Right ventricle myocardium superior (tissue), 1 donor: Measurements from ENCODE around the gene CSNK1A1. TPM values are rescaled to one million over a fixed set of nuclear protein-coding genes. Genes with fewer than 3 reads are reported as not detected.
"Not testable (repeated sequence)": the region's sequence is repeated elsewhere in the genome, so short reads cannot be mapped to it uniquely, and the experiment has no call there.

Experiments used
- ATAC-seq: fragments of 200-7000 bp; cut with Tn5 transposase; one replicate; pipeline ENCODE4 v1.9.1; 2020; ENCODE audit warnings: mild to moderate bottlenecking; ENCODE audit not compliant: poor library complexity
- DNase-seq: peaks from one replicate; pipeline ENCODE4 v3.0.0-alpha.2; 2020
- intact Hi-C: fragments of 100-400 bp; cut with DNase I; formaldehyde crosslinking; loops from one replicate; pipeline ENCODE4 v1.11.2; 2022
- total RNA-seq: library from RNA; stranded (reverse); fragmentation: NEBNext Ultra II Directional; extraction: Animal tissue kit (Norgen Biotek cat#: 25700); gene quantifications from one replicate; pipeline ENCODE4 v1.2.1, GENCODE V29; 2021
- donor health status: DM: no; HTN: yes; CAD: no; lungs with severe emphysema.

Gene CSNK1A1
- total RNA-seq, 1 donor from 2014 or later: 191 TPM

GRCh38 chr5:149578896-149579295 is 27.7 kb upstream of the CSNK1A1 start:
- intact Hi-C loops: loop anchor here (5.0 kb wide), 1 partner anchor 217 kb away; no protein-coding TSS in a partner anchor
- DNase-seq (no peak), ATAC-seq (no peak)

GRCh38 chr5:149576021-149576420 is 24.8 kb upstream of the CSNK1A1 start:
- intact Hi-C loops: loop anchor here (5.0 kb wide), 1 partner anchor 214 kb away; no protein-coding TSS in a partner anchor
- DNase-seq (no peak), ATAC-seq (no peak)

- intact Hi-C loops: loop anchor here (5.0 kb wide), 1 partner anchor 213 kb away; no protein-coding TSS in a partner anchor
- no peak for DNase-seq
- ATAC-seq: no peak
These were observed 23.9 kb upstream of the CSNK1A1 start for GRCh38 chr5:149575131-149575530.

- DNase-seq: no peak
- intact Hi-C loops: no loop called here
- peak; percentile 22 for ATAC-seq
These were observed 21.5 kb upstream of the CSNK1A1 start for GRCh38 chr5:149572576-149573231.

GRCh38 chr5:149572170-149572569 is 20.9 kb upstream of the CSNK1A1 start:
- ATAC-seq (no peak), DNase-seq (no peak)
- intact Hi-C loops: no loop called here

GRCh38 chr5:149567226-149567625 is 16.0 kb upstream of the CSNK1A1 start:
- intact Hi-C loops: loop anchor here (5.0 kb wide), 1 partner anchor 125 kb away; no protein-coding TSS in a partner anchor
- ATAC-seq (no peak), DNase-seq (no peak)

GRCh38 chr5:149564542-149565140 is 13.4 kb upstream of the CSNK1A1 start:
- DNase-seq: not testable (repeated sequence)
- intact Hi-C loops: loop anchor here (5.0 kb wide), 2 partner anchors 122 to 182 kb away; no protein-coding TSS in a partner anchor
- peak; percentile 86 for ATAC-seq

GRCh38 chr5:149563466-149563865 is 12.2 kb upstream of the CSNK1A1 start:
- intact Hi-C loops: loop anchor here (5.0 kb wide), 1 partner anchor 181 kb away; no protein-coding TSS in a partner anchor
- no peak for ATAC-seq
- DNase-seq: no peak

GRCh38 chr5:149561848-149562247 is 10.6 kb upstream of the CSNK1A1 start:
- ATAC-seq: peak; percentile 89
- intact Hi-C loops: loop anchor here (5.0 kb wide), 1 partner anchor 180 kb away; no protein-coding TSS in a partner anchor
- DNase-seq: no peak

- intact Hi-C loops: loop anchor here (5.0 kb wide), 1 partner anchor 177 kb away; no protein-coding TSS in a partner anchor
- ATAC-seq (no peak), DNase-seq (no peak)
These were observed 8.5 kb upstream of the CSNK1A1 start for GRCh38 chr5:149559706-149560105.

GRCh38 chr5:149552553-149553160 is 1.4 kb upstream of the CSNK1A1 start:
- DNase-seq (no peak), ATAC-seq (no peak)
- intact Hi-C loops: no loop called here

GRCh38 chr5:149552038-149552494 is 827 bp upstream of the CSNK1A1 start:
- ATAC-seq (no peak), DNase-seq (no peak)
- intact Hi-C loops: no loop called here

- intact Hi-C loops: loop anchor here (2.0 kb wide), 1 partner anchor 108 kb away; no protein-coding TSS in a partner anchor
- ATAC-seq (peak; percentile 23), DNase-seq (no peak)
These were observed 529 bp downstream of the CSNK1A1 start for GRCh38 chr5:149550594-149551226.

- intact Hi-C loops: loop anchor here (2.0 kb wide), 1 partner anchor 107 kb away; no protein-coding TSS in a partner anchor
- DNase-seq (no peak), ATAC-seq (no peak)
These were observed 1.0 kb downstream of the CSNK1A1 start for GRCh38 chr5:149550268-149550583.

- no peak for DNase-seq
These were observed 1.6 kb downstream of the CSNK1A1 start for GRCh38 chr5:149549461-149550267.

GRCh38 chr5:149546974-149547373 is 4.3 kb downstream of the CSNK1A1 start:
- ATAC-seq: no peak
- intact Hi-C loops: no loop called here

More at GRCh38 chr5:149549461-149550267, 1.6 kb downstream of the CSNK1A1 start:
- intact Hi-C loops: loop anchor here (2.0 kb wide), 1 partner anchor 107 kb away; no protein-coding TSS in a partner anchor
- ATAC-seq: no peak

GRCh38 chr5:149545327-149545726 is 5.9 kb downstream of the CSNK1A1 start:
- DNase-seq (no peak), ATAC-seq (no peak)
- intact Hi-C loops: no loop called here

More at GRCh38 chr5:149546974-149547373, 4.3 kb downstream of the CSNK1A1 start:
- no peak for DNase-seq

- intact Hi-C loops: no loop called here
- ATAC-seq (no peak), DNase-seq (no peak)
These were observed 7.2 kb downstream of the CSNK1A1 start for GRCh38 chr5:149544028-149544420.
